Subcutaneous adipose tissue (tissue), 4 donors: ENCODE data around the gene FRS3. TPM values are rescaled to one million over a fixed set of nuclear protein-coding genes. Genes with fewer than 3 reads are reported as not detected.

Source experiments
- total RNA-seq, 4 donors: library from RNA; depleted of rRNA; stranded (reverse); fragments of >200 nt; gene quantifications; one replicate each; pipeline ENCODE4 v1.1.0, GENCODE V29; 2016
- TF ChIP-seq, protein P1 (sequence below): fragments of 450-650 bp; IDR thresholded peaks from one replicate; pipeline ENCODE4 v1.5.1; 2016; ENCODE audit warnings: low read depth, mild to moderate bottlenecking, control low read depth, antibody characterized with exemption, moderate library complexity

FRS3 gene
- total RNA-seq, 4 donors from 2014 or later: 2.1 to 6.8 (median 3.6) TPM

DNA sequence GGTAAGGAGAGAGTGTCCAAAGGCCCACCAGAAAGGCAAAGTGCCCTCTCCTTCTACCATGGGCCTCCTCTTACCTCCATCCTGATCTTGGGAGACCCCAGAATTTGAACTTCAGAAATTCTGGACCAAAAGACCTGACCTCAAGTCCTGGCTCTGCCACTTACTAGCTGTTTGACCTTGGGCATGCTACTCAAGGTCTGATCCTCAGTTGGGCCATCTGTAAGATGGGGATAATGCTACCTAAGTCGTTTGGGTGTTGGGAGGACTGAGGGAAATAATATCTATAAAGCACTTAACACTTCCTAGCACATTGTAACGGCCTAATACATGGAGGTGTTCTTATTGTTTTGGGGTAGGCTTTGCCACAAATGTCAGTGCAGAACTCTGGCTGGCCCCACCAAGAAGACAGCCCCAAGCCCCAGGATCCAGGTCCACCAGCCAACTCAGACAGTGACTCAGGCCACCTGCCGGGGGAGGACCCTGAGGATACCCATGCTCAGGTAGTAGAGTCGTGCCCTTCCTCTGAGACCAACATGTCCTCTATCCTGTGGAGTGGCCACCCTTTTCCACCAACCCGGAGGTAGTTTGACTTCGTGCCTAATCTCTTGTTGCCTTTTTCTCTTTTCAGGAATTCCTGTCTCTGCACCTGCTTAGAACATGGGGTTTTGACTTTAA is 3.5 kb upstream of the FRS3 start:
- TF ChIP-seq, protein P1, sequence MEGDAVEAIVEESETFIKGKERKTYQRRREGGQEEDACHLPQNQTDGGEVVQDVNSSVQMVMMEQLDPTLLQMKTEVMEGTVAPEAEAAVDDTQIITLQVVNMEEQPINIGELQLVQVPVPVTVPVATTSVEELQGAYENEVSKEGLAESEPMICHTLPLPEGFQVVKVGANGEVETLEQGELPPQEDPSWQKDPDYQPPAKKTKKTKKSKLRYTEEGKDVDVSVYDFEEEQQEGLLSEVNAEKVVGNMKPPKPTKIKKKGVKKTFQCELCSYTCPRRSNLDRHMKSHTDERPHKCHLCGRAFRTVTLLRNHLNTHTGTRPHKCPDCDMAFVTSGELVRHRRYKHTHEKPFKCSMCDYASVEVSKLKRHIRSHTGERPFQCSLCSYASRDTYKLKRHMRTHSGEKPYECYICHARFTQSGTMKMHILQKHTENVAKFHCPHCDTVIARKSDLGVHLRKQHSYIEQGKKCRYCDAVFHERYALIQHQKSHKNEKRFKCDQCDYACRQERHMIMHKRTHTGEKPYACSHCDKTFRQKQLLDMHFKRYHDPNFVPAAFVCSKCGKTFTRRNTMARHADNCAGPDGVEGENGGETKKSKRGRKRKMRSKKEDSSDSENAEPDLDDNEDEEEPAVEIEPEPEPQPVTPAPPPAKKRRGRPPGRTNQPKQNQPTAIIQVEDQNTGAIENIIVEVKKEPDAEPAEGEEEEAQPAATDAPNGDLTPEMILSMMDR: no peak

DNA sequence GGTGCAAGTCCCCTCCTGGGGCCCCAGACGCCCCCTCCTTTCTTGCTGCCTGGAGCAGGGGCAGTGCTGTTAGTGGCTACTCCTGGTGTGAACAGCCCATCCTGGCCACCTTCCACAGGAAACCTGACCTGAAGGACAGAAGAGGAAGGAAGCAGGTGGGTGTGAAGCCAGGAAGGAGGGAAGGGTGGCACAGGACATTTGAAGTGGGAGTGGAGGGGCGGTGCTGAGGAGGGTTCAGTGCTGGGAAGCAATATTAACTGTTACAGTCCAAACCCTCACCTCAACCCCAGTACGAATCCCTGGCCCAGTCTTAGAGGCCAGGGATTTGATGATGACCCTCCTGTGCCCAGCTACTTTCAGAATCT is 1.6 kb upstream of the FRS3 start:
- TF ChIP-seq, protein P1: no peak

DNA sequence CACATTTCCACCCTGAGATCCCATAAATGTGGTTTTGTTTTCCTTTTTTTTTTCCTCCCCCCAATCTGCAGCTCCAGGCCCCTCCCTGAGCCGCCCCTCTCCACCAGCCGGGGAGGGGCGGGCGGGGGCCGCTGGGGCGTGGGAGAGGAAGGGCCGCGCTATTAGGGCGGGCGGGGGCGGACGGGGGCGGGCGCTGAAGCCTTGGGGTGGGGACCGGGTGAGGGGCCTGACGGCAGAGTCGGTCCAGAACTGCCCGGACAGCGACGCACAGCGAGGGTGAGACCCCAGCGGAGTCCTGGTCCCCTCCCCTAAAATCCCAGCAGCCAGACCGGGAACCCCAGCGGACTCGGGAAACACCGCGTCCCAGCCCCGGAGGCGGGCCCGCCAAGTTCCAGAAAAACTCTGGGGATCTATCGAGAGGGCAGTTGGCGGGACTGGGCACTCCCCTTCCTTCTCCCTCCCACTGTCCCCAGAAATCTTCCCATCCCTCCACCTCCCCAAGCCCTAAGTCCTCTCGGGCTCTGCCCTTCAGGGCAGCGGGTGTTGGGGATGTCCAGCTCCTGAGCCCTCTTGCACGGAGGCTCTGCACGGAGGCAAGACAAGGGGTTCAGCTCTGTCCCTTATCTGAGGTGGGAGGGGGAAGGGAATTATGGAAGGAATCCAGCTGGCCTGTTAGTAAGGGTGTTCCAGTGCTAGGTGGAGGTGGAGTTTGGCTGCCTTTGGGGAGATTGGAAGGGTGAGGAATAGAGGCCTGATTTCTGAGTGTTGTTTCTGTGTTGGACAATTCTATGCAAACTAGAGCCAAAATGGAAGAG is 1.1 kb upstream of the FRS3 start, which contains the start of gene PRICKLE4:
Gene PRICKLE4 (plus strand): TSS at position 232 of the 815 bp plus-strand sequence. CDS start 2,692 bp downstream, outside the sequence.
- TF ChIP-seq, protein P1: no peak

DNA sequence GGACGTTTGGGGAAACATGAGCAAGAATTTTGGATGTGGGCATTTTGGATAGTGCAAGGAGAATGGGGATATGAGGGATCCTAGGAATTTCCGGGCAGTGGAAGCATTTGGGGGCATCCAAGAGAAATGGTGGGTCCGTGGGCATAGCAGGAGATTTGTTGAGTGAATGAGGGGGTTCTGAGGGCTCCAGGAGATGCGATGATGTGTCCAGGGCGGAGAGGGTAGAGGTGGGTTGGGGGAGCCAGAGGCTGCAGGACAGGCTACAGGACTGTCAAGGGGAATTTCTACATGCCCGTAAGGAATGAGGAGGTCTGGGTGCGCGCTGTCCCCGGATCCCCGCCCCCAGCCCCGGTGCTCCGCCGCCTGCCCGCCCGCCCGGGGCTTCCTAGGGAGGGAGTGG is 364 bp downstream of the FRS3 start:
- TF ChIP-seq, protein P1: no peak

DNA sequence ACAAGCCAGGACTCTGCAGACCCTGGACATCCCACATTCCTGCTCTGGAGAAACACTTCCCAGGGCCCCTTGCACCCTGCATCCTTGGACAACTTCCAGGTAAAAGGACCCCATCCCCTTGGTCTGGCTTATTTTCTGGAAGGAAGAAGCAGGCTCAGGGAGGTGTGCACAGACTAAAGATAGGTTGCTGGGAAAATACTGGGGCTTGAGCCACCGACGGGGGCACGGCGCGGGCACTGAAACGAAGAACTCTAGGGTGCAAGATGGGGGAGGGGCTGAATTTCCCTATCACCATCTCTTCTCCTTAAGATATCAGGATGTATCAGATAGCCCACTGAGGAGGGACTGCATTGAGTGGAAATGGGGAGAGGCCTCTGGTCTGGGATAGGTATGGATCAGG is 805 bp downstream of the FRS3 start:
- TF ChIP-seq, protein P1: no peak

DNA sequence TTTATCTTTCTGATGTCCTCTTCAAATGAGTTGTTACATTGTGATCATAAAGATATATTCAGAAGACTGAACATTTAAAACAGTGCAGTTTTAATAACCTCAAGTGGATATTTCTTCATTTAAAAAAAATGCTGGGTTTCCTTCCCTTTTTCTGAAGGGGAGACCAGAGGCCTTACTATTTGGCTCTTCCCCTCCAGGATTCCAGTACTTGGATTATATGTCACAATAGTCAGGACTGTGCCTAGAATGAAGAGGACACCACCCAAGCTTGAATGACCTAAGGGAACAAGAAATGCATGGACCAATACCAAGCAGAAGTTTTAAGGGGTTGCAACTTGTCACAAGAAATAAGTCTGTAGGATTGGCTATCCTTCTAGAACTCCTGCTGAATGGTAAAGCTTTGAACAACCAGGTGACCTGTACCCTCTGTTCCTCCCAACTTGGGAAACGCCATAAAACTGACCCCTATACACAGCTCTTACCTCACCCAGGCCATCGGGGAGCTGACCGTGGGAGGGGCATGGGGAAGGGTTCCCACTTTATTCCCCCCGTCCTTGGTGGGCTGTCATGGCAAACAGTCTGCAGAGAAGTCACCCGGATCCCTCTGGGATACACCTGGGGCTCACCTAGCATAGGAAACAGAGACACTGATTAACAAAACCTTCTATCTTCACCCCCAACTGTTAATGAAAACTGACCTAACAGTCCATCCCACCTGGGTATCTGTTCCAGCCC is 2.0 kb downstream of the FRS3 start:
- TF ChIP-seq, protein P1: no peak
